Measurements from ENCODE around the gene CMTM8.

GRCh38 chr3:32391643-32392535, 153.4 kb downstream of the CMTM8 start, which contains the start of gene CMTM7:
- TF ChIP-seq SIX5 (IDR thresholded peaks at IDR 0.05; ENCODE audit: low read depth, low read length), result no peak
- TF ChIP-seq SUZ12 (IDR thresholded peaks at IDR 0.05; ENCODE audit: low read length), result peak; percentile 35
- TF ChIP-seq TAF1 (IDR thresholded peaks at IDR 0.05; ENCODE audit: low read depth, low read length), result peak; percentile 63
- no peak for TF ChIP-seq POU5F1 (IDR thresholded peaks at IDR 0.05; ENCODE audit: low read depth, low read length)
- TF ChIP-seq RAD21 (IDR thresholded peaks at IDR 0.05 in 1 of 2, conservative IDR thresholded peaks at IDR 0.05 in 1 of 2; ENCODE audit: low read depth in 2 of 2, low read length in 2 of 2), result no peak
- TF ChIP-seq EGR1 (IDR thresholded peaks at IDR 0.05; ENCODE audit: borderline replicate concordance, low read depth, low read length), result 0 out of 2 replicates have a peak, but pooled peaks have one; percentile 8
